GM18502 (cell line): ENCODE measurements around the gene PMIS2.
A peak's percentile ranks its signal among the peaks of the same experiment; 100 is the strongest.

Experiments
- ATAC-seq: cut with Tn5 transposase; IDR thresholded peaks from one replicate; pipeline ENCODE4 v1.9.1; 2021; ENCODE audit warnings: mild to moderate bottlenecking; ENCODE audit not compliant: unreplicated experiment, poor library complexity

Gene PMIS2

DNA sequence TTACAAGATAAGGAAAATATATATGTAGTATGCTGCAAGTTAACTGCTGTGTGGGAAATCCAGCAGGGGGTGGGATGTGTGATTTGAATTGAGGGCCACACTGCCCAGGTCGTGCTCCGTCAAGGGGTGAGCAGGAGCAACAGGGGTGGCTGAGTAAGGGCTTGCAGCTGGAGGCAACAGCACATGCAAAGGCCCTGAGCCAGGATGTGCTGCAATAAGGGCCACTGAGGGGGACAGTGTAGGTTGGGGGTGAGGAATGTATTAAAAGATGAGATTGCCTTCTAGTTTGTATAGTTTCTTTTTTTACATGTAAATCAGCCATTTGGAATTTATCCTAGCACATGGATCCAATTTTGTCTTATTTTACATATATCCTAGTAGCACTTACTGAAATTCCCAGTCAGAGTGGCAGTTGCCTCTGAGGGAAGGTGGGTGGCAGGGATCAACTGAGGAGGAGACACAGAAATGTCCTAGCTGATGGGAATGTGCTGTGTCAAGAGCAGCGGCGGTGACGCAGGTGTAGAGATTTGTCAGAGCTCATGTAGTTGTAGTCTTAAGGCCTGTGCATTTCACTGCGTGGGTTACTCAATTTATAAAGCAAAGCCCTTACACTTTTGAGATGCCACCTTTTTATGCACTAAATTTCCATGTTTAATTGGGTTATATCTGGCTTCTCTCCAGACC is 37.5 kb downstream of the PMIS2 start:
- no peak for ATAC-seq

DNA sequence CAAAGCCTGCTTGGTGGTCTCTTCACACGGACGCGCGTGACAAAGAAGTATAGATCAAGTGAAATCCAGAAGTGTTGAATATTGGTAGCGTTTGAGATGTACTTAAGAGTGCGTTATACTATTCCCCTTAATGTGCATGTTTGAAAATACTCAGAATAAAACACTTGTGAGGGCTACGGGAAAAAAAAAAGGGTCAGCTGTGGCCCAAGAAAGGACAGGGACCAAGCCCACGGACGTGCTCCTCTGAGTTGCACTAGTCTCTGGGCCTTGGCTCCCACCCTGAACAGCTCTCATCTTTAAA is 42.2 kb downstream of the PMIS2 start:
- no peak for ATAC-seq

DNA sequence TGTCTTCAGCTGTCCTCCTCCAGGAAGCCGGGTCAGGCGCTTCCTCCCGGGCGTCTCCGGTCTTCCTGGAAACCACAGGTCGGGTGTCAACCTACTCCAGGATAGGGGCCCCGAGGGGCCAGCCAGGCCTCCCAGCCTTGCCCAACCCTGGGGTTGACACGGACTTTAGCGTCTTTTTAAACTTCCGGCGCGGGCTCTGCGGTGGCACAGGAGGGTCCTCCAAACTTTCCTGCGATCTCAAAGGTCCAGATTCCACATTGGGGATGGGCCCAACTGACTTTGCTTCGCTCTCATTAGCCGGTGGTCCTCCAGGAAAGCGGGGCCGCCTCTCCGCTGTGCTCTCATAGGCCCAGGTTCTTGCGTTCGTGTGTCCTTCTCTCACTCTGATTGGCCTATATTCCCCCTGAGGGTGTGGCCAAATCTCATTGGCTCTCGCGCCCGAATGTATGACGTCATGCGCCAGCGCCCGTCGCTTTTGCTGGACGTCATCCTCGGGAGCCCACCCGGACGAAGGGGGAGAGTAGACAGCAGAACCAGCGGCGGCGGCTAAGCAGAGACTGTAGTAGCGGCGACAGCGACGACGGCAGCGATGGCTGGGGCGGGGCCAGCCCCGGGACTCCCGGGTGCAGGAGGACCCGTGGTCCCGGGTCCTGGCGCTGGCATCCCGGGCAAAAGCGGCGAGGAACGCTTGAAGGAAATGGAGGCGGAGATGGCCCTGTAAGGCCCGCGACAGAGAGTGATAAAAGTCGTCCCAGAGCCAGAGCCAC is 42.8 kb downstream of the PMIS2 start, which contains the start of gene RBM42:
Gene RBM42 (plus strand): TSS at position 472 of the 767 bp plus-strand sequence. CDS start 118 bp downstream, at position 590.
- peak; percentile 96 for ATAC-seq

- peak; percentile 5 for ATAC-seq
Measured at GRCh38 chr19:35629332-35629633, 43.3 kb downstream of the PMIS2 start.

- ATAC-seq: no peak
Measured at GRCh38 chr19:35633727-35634440, 47.9 kb downstream of the PMIS2 start.

- no peak for ATAC-seq
Measured at GRCh38 chr19:35636651-35637050, 50.7 kb downstream of the PMIS2 start.
